K562 (cell line): ENCODE data around the gene ZNF763. TPM values are rescaled to one million over a fixed set of nuclear protein-coding genes. Genes with fewer than 3 reads are reported as not detected.

Source experiments
- ASH1L ChIP-seq: fragments of 450-650 bp; IDR thresholded peaks from 2 replicates; pipeline ENCODE4 v1.6.1; 2018; ENCODE audit warnings: borderline replicate concordance, mild to moderate bottlenecking, low read depth; ENCODE audit not compliant: partially characterized antibody
- CBX1 ChIP-seq: sonication (generic); IDR thresholded peaks from 2 replicates; pipeline ENCODE4 v1.6.1; 2016; ENCODE audit warnings: antibody characterized with exemption, low read depth, mild to moderate bottlenecking
- FOXJ2 ChIP-seq: fragments of 200-800 bp; sonication (Bioruptor generic); IDR thresholded peaks from 2 replicates; pipeline ENCODE4 v1.6.1; 2016; ENCODE audit warnings: missing genetic modification characterization, missing compliant biosample characterization
- FOXK1 ChIP-seq: sonication (generic); formaldehyde crosslinking; IDR thresholded peaks from 2 replicates; pipeline ENCODE4 v1.8.0; 2022; ENCODE audit warnings: missing genetic modification reagents, mild to moderate bottlenecking, borderline replicate concordance
- HBP1 ChIP-seq: fragments of 450-650 bp; formaldehyde crosslinking; IDR thresholded peaks from 2 replicates; pipeline ENCODE4 v1.4.0; 2022; ENCODE audit warnings: missing genetic modification characterization
- IFI16 ChIP-seq: fragments of 250-450 bp; sonication (Bioruptor Pico); IDR thresholded peaks from 2 replicates; pipeline ENCODE4 v2.1.2; 2022; ENCODE audit warnings: mild to moderate bottlenecking, inconsistent platforms
- KDM2B ChIP-seq: fragments of 250-450 bp; sonication (Bioruptor Pico); IDR thresholded peaks from 2 replicates; pipeline ENCODE4 v1.8.0; 2021; ENCODE audit warnings: mild to moderate bottlenecking, moderate library complexity
- NCOA6 ChIP-seq: fragments of 450-650 bp; IDR thresholded peaks from 2 replicates; pipeline ENCODE4 v1.6.1; 2017; ENCODE audit warnings: mild to moderate bottlenecking
- NFIX ChIP-seq: fragments of 250-450 bp; sonication (Bioruptor Pico); IDR thresholded peaks from 2 replicates; pipeline ENCODE4 v1.4.0; 2020; ENCODE audit warnings: low read depth, mild to moderate bottlenecking, moderate library complexity
- POU5F1 ChIP-seq: fragments of 150-350 bp; IDR thresholded peaks from 2 replicates; pipeline ENCODE4 v1.6.1; 2014; ENCODE audit warnings: borderline replicate concordance, low read length, low read depth, mild to moderate bottlenecking; ENCODE audit not compliant: partially characterized antibody
- PTTG1 ChIP-seq: fragments of 450-650 bp; IDR thresholded peaks from 2 replicates; pipeline ENCODE4 v1.6.1; 2016; ENCODE audit warnings: low read depth, mild to moderate bottlenecking, missing genetic modification characterization, missing compliant biosample characterization
- SIN3B ChIP-seq: fragments of 450-650 bp; IDR thresholded peaks from 2 replicates; pipeline ENCODE4 v1.6.1; 2017; ENCODE audit warnings: low read depth, mild to moderate bottlenecking, moderate library complexity
- SMC3 ChIP-seq: conservative IDR thresholded peaks from 2 replicates; pipeline ENCODE4 v1.6.1; 2011; ENCODE audit warnings: low read depth, low read length, improper control_type of control experiment; ENCODE audit not compliant: insufficient read depth
- TSC22D4 ChIP-seq: fragments of 450-650 bp; IDR thresholded peaks from 2 replicates; pipeline ENCODE4 v1.6.1; 2016; ENCODE audit warnings: missing genetic modification characterization, missing biosample characterization, control low read depth
- ZFP1 ChIP-seq: fragments of 450-650 bp; formaldehyde crosslinking; IDR thresholded peaks from 2 replicates; pipeline ENCODE4 v1.4.0; 2020; ENCODE audit warnings: mild to moderate bottlenecking, mixed read lengths
- ZNF3 ChIP-seq: fragments of 250-450 bp; sonication (Bioruptor Pico); IDR thresholded peaks from 2 replicates; pipeline ENCODE4 v1.5.0; 2021; ENCODE audit warnings: mild to moderate bottlenecking, moderate library complexity
- ZNF407 ChIP-seq: fragments of 450-650 bp; IDR thresholded peaks from 2 replicates; pipeline ENCODE4 v1.6.1; 2016; ENCODE audit warnings: low read depth
- ZNF589 ChIP-seq: fragments of 200-800 bp; sonication (Bioruptor generic); IDR thresholded peaks from 2 replicates; pipeline ENCODE4 v1.6.1; 2016; ENCODE audit warnings: low read depth, missing genetic modification characterization, missing compliant biosample characterization
- polyA plus RNA-seq, 8 experiments: library from polyadenylated mRNA; depleted of rRNA in 4 of 8; stranded (reverse) in 5 of 8; unstranded in 3 of 8; fragments of >200 nt; fragmentation: Nextera tagmentation in 2 of 8; fragmentation: Illumina TruSeq in 1 of 8; extraction: Ambion mirVana in 2 of 8; extraction: Trizol in 1 of 8; gene quantifications; 2 replicates each; pipeline versions ENCODE4 v1.2.1 to v1.2.3, GENCODE V29; 2011 to 2014; ENCODE audit warnings: inconsistent platforms in 1 of 8, missing spikeins in 1 of 8
- total RNA-seq, 7 experiments: library from RNA; depleted of rRNA in 6 of 7; stranded (reverse); fragments of >200 nt in 6 of 7; fragmentation: Illumina TruSeq in 2 of 7; extraction: Trizol in 2 of 7; gene quantifications; 2 replicates each; pipeline versions ENCODE4 v1.2.1 to v1.2.3, GENCODE V29; 2011 to 2021; ENCODE audit warnings: low replicate concordance in 1 of 7
- TF ChIP-seq, protein P1 (sequence below): fragments of 250-450 bp; sonication (Bioruptor Pico); IDR thresholded peaks from 2 replicates; pipeline ENCODE4 v1.8.0; 2021; ENCODE audit warnings: moderate library complexity, mild to moderate bottlenecking, inconsistent platforms

Gene ZNF763
- total and polyA plus RNA-seq, 9 of the 15 experiments (the other 6 are each of a cell fraction or from before 2014, with no cell fraction given), result 0.08 to 0.28 (median 0.16) TPM; not detected in 3

DNA sequence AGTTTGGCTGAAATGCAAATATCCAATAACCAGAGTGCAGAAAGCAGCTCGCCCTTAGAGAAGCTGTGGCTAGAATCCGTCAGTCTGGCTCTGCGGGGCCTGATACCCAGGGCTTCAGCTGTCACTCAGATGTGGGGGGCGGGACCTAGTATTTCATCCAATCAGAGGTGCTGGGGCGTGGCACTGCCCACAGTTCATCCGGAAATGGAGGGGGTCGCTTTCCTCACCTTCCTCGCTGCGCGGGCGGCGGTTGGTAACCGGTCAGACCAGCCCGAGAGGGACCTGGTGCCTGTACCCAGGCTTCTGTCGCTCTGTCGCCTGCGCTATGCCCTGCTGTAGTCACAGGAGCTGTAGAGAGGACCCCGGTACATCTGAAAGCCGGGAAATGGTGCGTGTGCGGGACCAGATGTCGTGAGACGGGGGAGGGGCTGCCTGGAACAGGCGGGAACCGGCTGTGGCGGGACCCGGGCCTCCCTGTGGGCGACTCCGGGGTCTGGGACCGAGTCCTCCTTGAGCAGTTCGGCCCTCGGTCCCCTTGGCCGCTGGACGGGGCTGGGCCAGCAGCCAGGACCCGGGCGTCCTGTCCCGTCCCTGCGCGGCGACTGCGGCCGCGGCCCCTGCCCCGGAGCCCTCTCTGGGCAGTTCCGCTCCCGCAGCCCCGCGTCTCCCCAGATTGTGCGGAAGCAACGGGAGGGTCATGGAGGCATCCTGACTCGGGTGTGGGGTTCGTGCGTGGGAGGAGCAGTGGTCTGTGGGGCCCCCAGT, 39.8 kb upstream of the ZNF763 start, which contains the start of gene ZNF700 (continued):
- TF ChIP-seq POU5F1, result no peak
- no peak for TF ChIP-seq ZFP1 (CRISPR knock-in tag)
- TF ChIP-seq HBP1 (CRISPR knock-in tag), result no peak
- TF ChIP-seq NFIX (CRISPR knock-in tag), result no peak
- TF ChIP-seq FOXJ2 (tag), result no peak
- TF ChIP-seq, protein P1, sequence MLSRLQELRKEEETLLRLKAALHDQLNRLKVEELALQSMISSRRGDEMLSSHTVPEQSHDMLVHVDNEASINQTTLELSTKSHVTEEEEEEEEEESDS, result no peak
- no peak; the same call in 1 of the 2 replicates for TF ChIP-seq SIN3B
- peak; percentile 54 for TF ChIP-seq ASH1L
- no peak for TF ChIP-seq PTTG1
- no peak for TF ChIP-seq KDM2B
- TF ChIP-seq ZNF3 (CRISPR knock-in tag), result no peak
- no peak for TF ChIP-seq ZNF589 (CRISPR knock-in tag)
- peak; percentile 72; the same call in 1 of the 2 replicates for TF ChIP-seq CBX1
- no peak for TF ChIP-seq ZNF407
- 0 out of 2 replicates have a peak, but pooled peaks have one; percentile 22 for TF ChIP-seq FOXK1
- TF ChIP-seq SMC3, result no peak
- no peak for TF ChIP-seq NCOA6
- TF ChIP-seq TSC22D4 (tag), result no peak
- TF ChIP-seq IFI16 (CRISPR knock-in tag), result no peak
